ENCODE results near the gene RIC8B. TPM values are rescaled to one million over a fixed set of nuclear protein-coding genes. Genes with fewer than 3 reads are reported as not detected.

The RIC8B gene
- polyA plus RNA-seq, 2 donors, result 1.2 to 1.5 TPM

GRCh38 chr12:106819991-106820390, 45.5 kb downstream of the RIC8B start:
- no peaks in the 10 kb centered on the region for H3K27me3 ChIP-seq (ENCODE audit: control insufficient read depth in 1 of 2, insufficient read depth in 2 of 2, low read length in 2 of 2)
- H3K4me1 ChIP-seq (ENCODE audit: control insufficient read depth in 2 of 2, insufficient read depth in 2 of 2, low read length in 1 of 2), result no peaks in the 10 kb centered on the region
- H3K27ac ChIP-seq (ENCODE audit: low read depth in 2 of 2, low read length in 1 of 2), result no peak overlapping the region
- no peak overlapping the region for H3K4me3 ChIP-seq (ENCODE audit: low read depth in 1 of 2, low read length in 2 of 2)
- WGBS, 2 donors, result 92 to 93% methylated on average over 1 of the region's 1 CpG
- H3K9me3 ChIP-seq (ENCODE audit: control insufficient read depth in 2 of 2, insufficient read depth in 1 of 2, low read depth in 1 of 2, low read length in 1 of 2), result no peaks in the 10 kb centered on the region
- H3K36me3 ChIP-seq (ENCODE audit: control insufficient read depth in 2 of 2, insufficient read depth in 2 of 2, low read length in 1 of 2), result peaks cover 0 to 1% of the 10 kb centered on the region in 2 donors

GRCh38 chr12:106831699-106832098, 57.2 kb downstream of the RIC8B start:
- Histone ChIP-seq H3K36me3 (ENCODE audit: control insufficient read depth in 2 of 2, insufficient read depth in 2 of 2, low read length in 1 of 2) (no peaks in the 10 kb centered on the region), H3K27me3 (ENCODE audit: control insufficient read depth in 1 of 2, insufficient read depth in 2 of 2, low read length in 2 of 2) (no peaks in the 10 kb centered on the region), H3K9me3 (ENCODE audit: control insufficient read depth in 2 of 2, insufficient read depth in 1 of 2, low read depth in 1 of 2, low read length in 1 of 2) (no peaks in the 10 kb centered on the region), H3K4me1 (ENCODE audit: control insufficient read depth in 2 of 2, insufficient read depth in 2 of 2, low read length in 1 of 2) (no peaks in the 10 kb centered on the region), H3K4me3 (ENCODE audit: low read depth in 1 of 2, low read length in 2 of 2) (no peak overlapping the region), H3K27ac (ENCODE audit: low read depth in 2 of 2, low read length in 1 of 2) (no peak overlapping the region)
- WGBS, 2 donors, result 85 to 96% methylated on average over 4 of the region's 4 CpGs

- no peaks in the 10 kb centered on the region for H3K4me1 ChIP-seq (ENCODE audit: control insufficient read depth in 2 of 2, insufficient read depth in 2 of 2, low read length in 1 of 2)
Measured at GRCh38 chr12:106837782-106838181, 63.3 kb downstream of the RIC8B start.

GRCh38 chr12:106839333-106839732, 64.9 kb downstream of the RIC8B start:
- H3K4me3 ChIP-seq (ENCODE audit: low read depth in 1 of 2, low read length in 2 of 2), result no peak overlapping the region
- H3K27me3 ChIP-seq (ENCODE audit: control insufficient read depth in 1 of 2, insufficient read depth in 2 of 2, low read length in 2 of 2), result no peaks in the 10 kb centered on the region
- no peaks in the 10 kb centered on the region for H3K36me3 ChIP-seq (ENCODE audit: control insufficient read depth in 2 of 2, insufficient read depth in 2 of 2, low read length in 1 of 2)
- H3K27ac ChIP-seq (ENCODE audit: low read depth in 2 of 2, low read length in 1 of 2), result no peak overlapping the region
- H3K9me3 ChIP-seq (ENCODE audit: control insufficient read depth in 2 of 2, insufficient read depth in 1 of 2, low read depth in 1 of 2, low read length in 1 of 2), result no peaks in the 10 kb centered on the region
- no peaks in the 10 kb centered on the region for H3K4me1 ChIP-seq (ENCODE audit: control insufficient read depth in 2 of 2, insufficient read depth in 2 of 2, low read length in 1 of 2)
- 90 to 94% methylated on average over 1 of the region's 1 CpG for WGBS, 2 donors

More at GRCh38 chr12:106837782-106838181, 63.3 kb downstream of the RIC8B start:
- no peak overlapping the region for H3K4me3 ChIP-seq (ENCODE audit: low read depth in 1 of 2, low read length in 2 of 2)
- no peaks in the 10 kb centered on the region for H3K27me3 ChIP-seq (ENCODE audit: control insufficient read depth in 1 of 2, insufficient read depth in 2 of 2, low read length in 2 of 2)
- no peaks in the 10 kb centered on the region for H3K9me3 ChIP-seq (ENCODE audit: control insufficient read depth in 2 of 2, insufficient read depth in 1 of 2, low read depth in 1 of 2, low read length in 1 of 2)
- 93 to 94% methylated on average over 8 of the region's 8 CpGs for WGBS, 2 donors
- H3K27ac ChIP-seq (ENCODE audit: low read depth in 2 of 2, low read length in 1 of 2), result no peak overlapping the region
- H3K36me3 ChIP-seq (ENCODE audit: control insufficient read depth in 2 of 2, insufficient read depth in 2 of 2, low read length in 1 of 2), result no peaks in the 10 kb centered on the region

- Histone ChIP-seq H3K4me3 (ENCODE audit: low read depth in 1 of 2, low read length in 2 of 2) (no peak overlapping the region), H3K9me3 (ENCODE audit: control insufficient read depth in 2 of 2, insufficient read depth in 1 of 2, low read depth in 1 of 2, low read length in 1 of 2) (no peaks in the 10 kb centered on the region), H3K27ac (ENCODE audit: low read depth in 2 of 2, low read length in 1 of 2) (no peak overlapping the region), H3K4me1 (ENCODE audit: control insufficient read depth in 2 of 2, insufficient read depth in 2 of 2, low read length in 1 of 2) (no peaks in the 10 kb centered on the region), H3K36me3 (ENCODE audit: control insufficient read depth in 2 of 2, insufficient read depth in 2 of 2, low read length in 1 of 2) (no peaks in the 10 kb centered on the region), H3K27me3 (ENCODE audit: control insufficient read depth in 1 of 2, insufficient read depth in 2 of 2, low read length in 2 of 2) (no peaks in the 10 kb centered on the region)
- 22 to 37% methylated on average over 1 of the region's 1 CpG for WGBS, 2 donors
Measured at GRCh38 chr12:106840243-106840642, 65.8 kb downstream of the RIC8B start.

- WGBS, 2 donors, result 9% methylated on average over 1 of the region's 1 CpG
Measured at GRCh38 chr12:106841510-106842302, 67.2 kb downstream of the RIC8B start.

GRCh38 chr12:106845902-106846301, 71.4 kb downstream of the RIC8B start:
- Histone ChIP-seq H3K27ac (ENCODE audit: low read depth in 2 of 2, low read length in 1 of 2) (no peak overlapping the region), H3K27me3 (ENCODE audit: control insufficient read depth in 1 of 2, insufficient read depth in 2 of 2, low read length in 2 of 2) (no peaks in the 10 kb centered on the region), H3K9me3 (ENCODE audit: control insufficient read depth in 2 of 2, insufficient read depth in 1 of 2, low read depth in 1 of 2, low read length in 1 of 2) (no peaks in the 10 kb centered on the region), H3K4me1 (ENCODE audit: control insufficient read depth in 2 of 2, insufficient read depth in 2 of 2, low read length in 1 of 2) (no peaks in the 10 kb centered on the region), H3K36me3 (ENCODE audit: control insufficient read depth in 2 of 2, insufficient read depth in 2 of 2, low read length in 1 of 2) (no peaks in the 10 kb centered on the region), H3K4me3 (ENCODE audit: low read depth in 1 of 2, low read length in 2 of 2) (no peak overlapping the region)
- 79 to 81% methylated on average over 4 of the region's 4 CpGs for WGBS, 2 donors

More at GRCh38 chr12:106841510-106842302, 67.2 kb downstream of the RIC8B start:
- Histone ChIP-seq H3K4me1 (ENCODE audit: control insufficient read depth in 2 of 2, insufficient read depth in 2 of 2, low read length in 1 of 2) (no peaks in the 10 kb centered on the region), H3K27me3 (ENCODE audit: control insufficient read depth in 1 of 2, insufficient read depth in 2 of 2, low read length in 2 of 2) (no peaks in the 10 kb centered on the region), H3K9me3 (ENCODE audit: control insufficient read depth in 2 of 2, insufficient read depth in 1 of 2, low read depth in 1 of 2, low read length in 1 of 2) (no peaks in the 10 kb centered on the region), H3K4me3 (ENCODE audit: low read depth in 1 of 2, low read length in 2 of 2) (no peak overlapping the region), H3K27ac (ENCODE audit: low read depth in 2 of 2, low read length in 1 of 2) (no peak overlapping the region), H3K36me3 (ENCODE audit: control insufficient read depth in 2 of 2, insufficient read depth in 2 of 2, low read length in 1 of 2) (no peaks in the 10 kb centered on the region)

- no peaks in the 10 kb centered on the region for H3K4me1 ChIP-seq (ENCODE audit: control insufficient read depth in 2 of 2, insufficient read depth in 2 of 2, low read length in 1 of 2)
- no peaks in the 10 kb centered on the region for H3K27me3 ChIP-seq (ENCODE audit: control insufficient read depth in 1 of 2, insufficient read depth in 2 of 2, low read length in 2 of 2)
- H3K9me3 ChIP-seq (ENCODE audit: control insufficient read depth in 2 of 2, insufficient read depth in 1 of 2, low read depth in 1 of 2, low read length in 1 of 2), result no peaks in the 10 kb centered on the region
- no peak overlapping the region for H3K27ac ChIP-seq (ENCODE audit: low read depth in 2 of 2, low read length in 1 of 2)
- H3K4me3 ChIP-seq (ENCODE audit: low read depth in 1 of 2, low read length in 2 of 2), result no peak overlapping the region
- WGBS, 2 donors, result 90 to 95% methylated on average over 2 of the region's 2 CpGs
- peaks cover 0 to 2% of the 10 kb centered on the region in 2 donors for H3K36me3 ChIP-seq (ENCODE audit: control insufficient read depth in 2 of 2, insufficient read depth in 2 of 2, low read length in 1 of 2)
Measured at GRCh38 chr12:106847861-106848260, 73.4 kb downstream of the RIC8B start.

- peaks cover 0 to 2% of the 10 kb centered on the region in 2 donors for H3K36me3 ChIP-seq (ENCODE audit: control insufficient read depth in 2 of 2, insufficient read depth in 2 of 2, low read length in 1 of 2)
- H3K9me3 ChIP-seq (ENCODE audit: control insufficient read depth in 2 of 2, insufficient read depth in 1 of 2, low read depth in 1 of 2, low read length in 1 of 2), result no peaks in the 10 kb centered on the region
- H3K27ac ChIP-seq (ENCODE audit: low read depth in 2 of 2, low read length in 1 of 2), result no peak overlapping the region
- 86 to 91% methylated on average over 5 of the region's 5 CpGs for WGBS, 2 donors
- H3K4me3 ChIP-seq (ENCODE audit: low read depth in 1 of 2, low read length in 2 of 2), result no peak overlapping the region
- no peaks in the 10 kb centered on the region for H3K27me3 ChIP-seq (ENCODE audit: control insufficient read depth in 1 of 2, insufficient read depth in 2 of 2, low read length in 2 of 2)
- no peaks in the 10 kb centered on the region for H3K4me1 ChIP-seq (ENCODE audit: control insufficient read depth in 2 of 2, insufficient read depth in 2 of 2, low read length in 1 of 2)
Measured at GRCh38 chr12:106851306-106851705, 76.8 kb downstream of the RIC8B start.

- Histone ChIP-seq H3K27me3 (ENCODE audit: control insufficient read depth in 1 of 2, insufficient read depth in 2 of 2, low read length in 2 of 2) (no peaks in the 10 kb centered on the region), H3K4me3 (ENCODE audit: low read depth in 1 of 2, low read length in 2 of 2) (no peak overlapping the region), H3K27ac (ENCODE audit: low read depth in 2 of 2, low read length in 1 of 2) (no peak overlapping the region), H3K9me3 (ENCODE audit: control insufficient read depth in 2 of 2, insufficient read depth in 1 of 2, low read depth in 1 of 2, low read length in 1 of 2) (no peaks in the 10 kb centered on the region), H3K4me1 (ENCODE audit: control insufficient read depth in 2 of 2, insufficient read depth in 2 of 2, low read length in 1 of 2) (no peaks in the 10 kb centered on the region), H3K36me3 (ENCODE audit: control insufficient read depth in 2 of 2, insufficient read depth in 2 of 2, low read length in 1 of 2) (peaks cover 0 to 2% of the 10 kb centered on the region in 2 donors)
- WGBS, 2 donors, result 91 to 92% methylated on average over 4 of the region's 4 CpGs
Measured at GRCh38 chr12:106854723-106855122, 80.2 kb downstream of the RIC8B start.
